Body of pancreas (tissue), 4 donors: ENCODE measurements around the gene PNPLA7. TPM values are rescaled to one million over a fixed set of nuclear protein-coding genes. Genes with fewer than 3 reads are reported as not detected.

ENCODE experiments used
- ATAC-seq: fragments of 150-250 bp; one replicate; pipeline ENCODE4 v1.9.1; 2016
- DNase-seq, 4 donors: peaks; one replicate each; pipeline ENCODE4 v3.0.0-alpha.2; 2019
- H3K27ac ChIP-seq, 4 donors: fragments of 200-600 bp; sonication (generic); 1 replicate in 3 of 4; 2 replicates in 1 of 4; pipeline versions ENCODE4 v1.5.1 to v1.6.1; 2016 to 2019; ENCODE audit warnings: mild to moderate bottlenecking in 1 of 4, mixed read lengths in 1 of 4, moderate library complexity in 1 of 4
- H3K27me3 ChIP-seq, 2 donors: fragments of 200-600 bp; sonication (generic); one replicate each; pipeline ENCODE4 v1.6.0; 2016; ENCODE audit warnings: mild to moderate bottlenecking in 1 of 2
- H3K36me3 ChIP-seq, 2 donors: fragments of 200-600 bp; sonication (generic); replicated peaks in 1 of 2; 2 replicates each; pipeline ENCODE4 v1.5.1; 2016; ENCODE audit warnings: low read depth in 2 of 2; ENCODE audit not compliant: insufficient read depth in 1 of 2
- H3K4me1 ChIP-seq: fragments of 200-600 bp; sonication (generic); one replicate; pipeline ENCODE4 v1.6.0; 2016
- H3K4me3 ChIP-seq, 2 donors: fragments of 200-600 bp; sonication (generic); 1 replicate in 1 of 2; 2 replicates in 1 of 2; pipeline ENCODE4 v1.5.1; 2016 to 2019
- H3K9me3 ChIP-seq, 3 donors: fragments of 200-600 bp; sonication (generic); 1 replicate in 2 of 3; 2 replicates in 1 of 3; pipeline ENCODE4 v1.5.1; 2016
- CTCF ChIP-seq, 7 experiments: fragments of 450-650 bp in 4 of 7; fragments of 200-600 bp in 3 of 7; sonication (generic) in 3 of 7; IDR thresholded peaks; one replicate each; pipeline ENCODE4 v1.5.1; 2016 to 2019; ENCODE audit warnings: antibody characterized with exemption in 7 of 7
- POLR2A ChIP-seq, 3 donors: fragments of 450-650 bp; IDR thresholded peaks; one replicate each; pipeline ENCODE4 v1.6.1; 2016; ENCODE audit warnings: antibody characterized with exemption in 3 of 3, mild to moderate bottlenecking in 2 of 3
- WGBS, 2 donors: methylation state at CpG; one replicate each; pipeline ENCODE4 v1.1.5; 2017; 5-methylcytosine and 5-hydroxymethylcytosine counted together
- intact Hi-C: fragments of 100-400 bp; cut with DNase I; formaldehyde crosslinking; loops from one replicate; pipeline ENCODE4 v1.15.1; 2023
- total RNA-seq, 2 donors: library from RNA; depleted of rRNA; stranded (reverse); fragments of >200 nt; gene quantifications; one replicate each; pipeline ENCODE4 v1.1.0, GENCODE V29; 2016

PNPLA7 gene
- total RNA-seq, 2 donors from 2014 or later: 16.1 to 27.7 TPM

DNA sequence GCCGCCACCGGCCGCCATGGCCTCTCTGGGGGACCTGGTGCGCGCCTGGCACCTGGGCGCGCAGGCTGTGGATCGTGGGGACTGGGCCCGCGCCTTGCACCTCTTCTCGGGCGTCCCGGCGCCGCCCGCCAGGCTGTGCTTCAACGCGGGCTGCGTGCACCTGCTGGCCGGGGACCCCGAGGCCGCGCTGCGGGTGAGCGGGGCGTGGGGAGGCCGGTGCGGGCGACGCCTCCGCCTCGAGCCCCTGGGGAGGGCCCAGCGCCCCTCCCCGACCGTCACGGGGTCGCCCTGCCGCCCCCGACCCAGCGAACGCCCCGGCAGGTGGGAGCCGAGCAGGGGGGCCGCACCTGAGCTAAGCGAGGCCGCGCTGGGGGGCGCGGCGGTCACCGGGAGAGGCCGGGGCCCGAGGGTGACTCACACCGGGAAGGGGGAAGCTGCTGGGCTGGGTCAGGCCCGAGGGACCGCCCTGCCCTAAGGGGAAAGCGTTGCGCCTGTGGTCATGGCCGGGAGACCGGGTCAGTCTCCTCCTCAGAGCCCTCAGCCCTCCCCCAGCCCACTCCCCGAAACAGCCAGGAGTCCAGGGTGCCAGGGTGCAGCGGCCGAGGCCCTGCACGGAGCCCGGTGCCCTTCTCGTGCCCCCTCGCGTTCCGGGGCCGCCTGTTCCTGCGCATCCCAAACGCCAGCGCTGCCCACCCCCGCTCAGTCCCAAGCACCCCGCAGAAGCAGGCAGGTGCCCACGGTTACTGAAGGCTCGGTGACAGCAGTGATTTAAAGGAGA is 126.5 kb downstream of the PNPLA7 start:
- ATAC-seq (peak; percentile 64), DNase-seq (peak; percentile 57 to 84 (median 68))
- Histone ChIP-seq H3K27me3 (no peaks in the 10 kb centered on the region), H3K9me3 (no peaks in the 10 kb centered on the region), H3K4me1 (peaks cover 40% of the 10 kb centered on the region), H3K4me3 (peak overlapping the region; percentile 14 to 40), H3K36me3 (no peaks in the 10 kb centered on the region), H3K27ac (peak overlapping the region; percentile 76 to 93 (median 88))
- WGBS, 2 donors: 7 to 9% methylated on average over 22 to 56 of the region's 77 CpGs
- intact Hi-C loops: no loop called here
- TF ChIP-seq POLR2A (IDR thresholded peaks at IDR 0.05) (peak in 2 of 3 donors; percentile 23 to 25), CTCF (IDR thresholded peaks at IDR 0.05) (no peak)

DNA sequence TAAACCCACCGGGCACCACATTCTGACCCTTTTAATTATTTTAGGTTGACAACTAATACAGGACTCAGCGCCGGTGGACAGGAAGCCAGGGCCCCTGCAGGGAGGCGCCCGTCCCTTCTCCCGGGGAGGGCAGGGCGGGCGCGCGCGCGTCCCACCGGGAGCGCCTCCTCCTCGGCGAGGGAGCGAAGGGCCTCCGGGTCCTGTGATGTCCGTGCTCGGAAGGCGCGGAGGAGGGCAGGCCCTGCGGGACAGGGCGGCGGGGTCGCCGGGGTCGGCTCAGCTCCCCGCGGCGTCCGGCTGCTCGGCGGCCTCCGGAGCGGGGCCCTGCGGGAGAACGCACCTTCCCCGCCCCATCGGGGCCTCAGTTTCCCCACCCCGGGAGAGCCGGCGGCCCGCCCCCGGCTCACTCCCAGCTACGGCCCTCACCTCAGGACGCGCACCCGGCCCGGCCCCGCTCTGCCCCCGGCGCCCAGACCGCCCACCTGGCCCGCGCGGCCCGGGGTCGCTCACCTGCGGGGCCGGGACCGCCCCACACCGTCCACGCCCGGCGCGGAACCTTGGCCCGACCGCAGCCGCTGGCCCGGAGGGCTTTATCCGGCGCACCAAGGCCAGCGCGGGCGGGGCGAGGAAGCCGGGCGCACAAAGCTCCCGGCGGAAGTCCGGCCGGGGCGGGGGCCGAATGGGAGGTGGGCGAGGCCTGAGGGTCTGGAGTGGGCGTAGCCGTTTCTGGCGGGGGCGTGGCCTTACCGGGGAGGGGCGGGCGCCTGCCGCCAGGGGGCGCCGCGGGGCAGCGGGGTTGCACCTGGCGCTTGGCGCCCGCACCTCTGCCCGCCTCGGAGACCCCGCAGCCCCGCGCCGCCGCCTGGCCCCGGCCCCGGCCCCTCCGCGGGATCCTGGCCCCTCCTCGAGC is 127.3 kb downstream of the PNPLA7 start, which contains the start of the genes EXD3 and NOXA1:
TSS of gene EXD3 (minus strand) at position 559 of the 910 bp plus-strand sequence. CDS start 27,805 bp downstream, outside the sequence.
TSS of gene NOXA1 (plus strand) at position 790 of the 910 bp plus-strand sequence. CDS start 137 bp downstream, outside the sequence.
- intact Hi-C loops: no loop called here
- peak within 1 kb of the TSS; percentile 76 to 93 (median 88) for H3K27ac ChIP-seq
- H3K27me3 ChIP-seq: no peaks in the 10 kb centered on the region
- TF ChIP-seq POLR2A (IDR thresholded peaks at IDR 0.05) (no peak), CTCF (IDR thresholded peaks at IDR 0.05) (peak; percentile 62 to 99 (median 85))
- H3K4me3 ChIP-seq: peak within 1 kb of the TSS; percentile 77 to 93
- WGBS, 2 donors: 0% methylated on average over 1 to 58 of the region's 113 CpGs
- peaks cover 40% of the 10 kb centered on the region for H3K4me1 ChIP-seq
- H3K36me3 ChIP-seq: no peaks in the 10 kb centered on the region
- peak; percentile 96 for ATAC-seq
- DNase-seq: peak; percentile 93 to 97 (median 95)
- H3K9me3 ChIP-seq: no peaks in the 10 kb centered on the region

GRCh38 chr9:137421838-137422603 is 128.2 kb downstream of the PNPLA7 start:
- H3K9me3 ChIP-seq: no peaks in the 10 kb centered on the region
- peak overlapping the region; percentile 77 to 93 for H3K4me3 ChIP-seq
- no peaks in the 10 kb centered on the region for H3K27me3 ChIP-seq
- DNase-seq: no peak
- intact Hi-C loops: no loop called here
- TF ChIP-seq POLR2A (IDR thresholded peaks at IDR 0.05) (no peak), CTCF (IDR thresholded peaks at IDR 0.05) (no peak)
- no peak for ATAC-seq
- H3K36me3 ChIP-seq: no peaks in the 10 kb centered on the region
- peaks cover 40% of the 10 kb centered on the region for H3K4me1 ChIP-seq
- 0% methylated on average over 11 of the region's 11 CpGs for WGBS, 2 donors
- peak overlapping the region in 3 of 4 donors; percentile 79 to 93 (median 89) for H3K27ac ChIP-seq
